Liver (tissue), 3 donors: ENCODE measurements around the gene GAGE2A.
"Not testable (repeated sequence)": the region's sequence is repeated elsewhere in the genome, so short reads cannot be mapped to it uniquely, and the experiment has no call there.

Experiments
- CTCF ChIP-seq: fragments of 150-350 bp; IDR thresholded peaks from 2 replicates; pipeline ENCODE4 v1.5.1; 2017; ENCODE audit warnings: improper control_type of control experiment, low read depth, low read length; ENCODE audit not compliant: missing input control
- RAD21 ChIP-seq, 2 donors: IDR thresholded peaks; 2 replicates each; pipeline ENCODE4 v1.6.1; 2016; ENCODE audit warnings: antibody characterized with exemption in 2 of 2, mild to moderate bottlenecking in 2 of 2
- TF ChIP-seq, protein P1 (sequence below): IDR thresholded peaks from 2 replicates; pipeline ENCODE4 v1.6.1; 2016; ENCODE audit warnings: antibody characterized with exemption, mild to moderate bottlenecking
- TF ChIP-seq, protein P2 (sequence below): IDR thresholded peaks from 2 replicates; pipeline ENCODE4 v1.6.1; 2016; ENCODE audit warnings: antibody characterized with exemption
- donor health status: healthy.
- donor health status: healthy.

- TF ChIP-seq CTCF; RAD21 (IDR thresholded peaks at IDR 0.05): not testable (repeated sequence)
- TF ChIP-seq, protein P1, sequence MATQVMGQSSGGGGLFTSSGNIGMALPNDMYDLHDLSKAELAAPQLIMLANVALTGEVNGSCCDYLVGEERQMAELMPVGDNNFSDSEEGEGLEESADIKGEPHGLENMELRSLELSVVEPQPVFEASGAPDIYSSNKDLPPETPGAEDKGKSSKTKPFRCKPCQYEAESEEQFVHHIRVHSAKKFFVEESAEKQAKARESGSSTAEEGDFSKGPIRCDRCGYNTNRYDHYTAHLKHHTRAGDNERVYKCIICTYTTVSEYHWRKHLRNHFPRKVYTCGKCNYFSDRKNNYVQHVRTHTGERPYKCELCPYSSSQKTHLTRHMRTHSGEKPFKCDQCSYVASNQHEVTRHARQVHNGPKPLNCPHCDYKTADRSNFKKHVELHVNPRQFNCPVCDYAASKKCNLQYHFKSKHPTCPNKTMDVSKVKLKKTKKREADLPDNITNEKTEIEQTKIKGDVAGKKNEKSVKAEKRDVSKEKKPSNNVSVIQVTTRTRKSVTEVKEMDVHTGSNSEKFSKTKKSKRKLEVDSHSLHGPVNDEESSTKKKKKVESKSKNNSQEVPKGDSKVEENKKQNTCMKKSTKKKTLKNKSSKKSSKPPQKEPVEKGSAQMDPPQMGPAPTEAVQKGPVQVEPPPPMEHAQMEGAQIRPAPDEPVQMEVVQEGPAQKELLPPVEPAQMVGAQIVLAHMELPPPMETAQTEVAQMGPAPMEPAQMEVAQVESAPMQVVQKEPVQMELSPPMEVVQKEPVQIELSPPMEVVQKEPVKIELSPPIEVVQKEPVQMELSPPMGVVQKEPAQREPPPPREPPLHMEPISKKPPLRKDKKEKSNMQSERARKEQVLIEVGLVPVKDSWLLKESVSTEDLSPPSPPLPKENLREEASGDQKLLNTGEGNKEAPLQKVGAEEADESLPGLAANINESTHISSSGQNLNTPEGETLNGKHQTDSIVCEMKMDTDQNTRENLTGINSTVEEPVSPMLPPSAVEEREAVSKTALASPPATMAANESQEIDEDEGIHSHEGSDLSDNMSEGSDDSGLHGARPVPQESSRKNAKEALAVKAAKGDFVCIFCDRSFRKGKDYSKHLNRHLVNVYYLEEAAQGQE: not testable (repeated sequence)
- TF ChIP-seq, protein P2, sequence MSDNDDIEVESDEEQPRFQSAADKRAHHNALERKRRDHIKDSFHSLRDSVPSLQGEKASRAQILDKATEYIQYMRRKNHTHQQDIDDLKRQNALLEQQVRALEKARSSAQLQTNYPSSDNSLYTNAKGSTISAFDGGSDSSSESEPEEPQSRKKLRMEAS: not testable (repeated sequence)
Observed at GRCh38 chrX:49589769-49590478, 628 bp downstream of the GAGE2A start.
